GM10266 (cell line): Measurements from ENCODE around the gene NUAK2.

Experiments used
- DNase-seq: peaks from one replicate; pipeline ENCODE4 v3.0.0; 2012; ENCODE audit errors: extremely low spot score
- CTCF ChIP-seq: IDR thresholded peaks from 2 replicates; pipeline ENCODE4 v1.5.1; 2012; ENCODE audit warnings: mild to moderate bottlenecking, low read depth; ENCODE audit not compliant: control insufficient read depth, insufficient read depth; ENCODE audit errors: missing control alignments

The NUAK2 gene

GRCh38 chr1:205326812-205327466 is 5.4 kb upstream of the NUAK2 start:
- no peak for DNase-seq
- TF ChIP-seq CTCF: no peak

DNA sequence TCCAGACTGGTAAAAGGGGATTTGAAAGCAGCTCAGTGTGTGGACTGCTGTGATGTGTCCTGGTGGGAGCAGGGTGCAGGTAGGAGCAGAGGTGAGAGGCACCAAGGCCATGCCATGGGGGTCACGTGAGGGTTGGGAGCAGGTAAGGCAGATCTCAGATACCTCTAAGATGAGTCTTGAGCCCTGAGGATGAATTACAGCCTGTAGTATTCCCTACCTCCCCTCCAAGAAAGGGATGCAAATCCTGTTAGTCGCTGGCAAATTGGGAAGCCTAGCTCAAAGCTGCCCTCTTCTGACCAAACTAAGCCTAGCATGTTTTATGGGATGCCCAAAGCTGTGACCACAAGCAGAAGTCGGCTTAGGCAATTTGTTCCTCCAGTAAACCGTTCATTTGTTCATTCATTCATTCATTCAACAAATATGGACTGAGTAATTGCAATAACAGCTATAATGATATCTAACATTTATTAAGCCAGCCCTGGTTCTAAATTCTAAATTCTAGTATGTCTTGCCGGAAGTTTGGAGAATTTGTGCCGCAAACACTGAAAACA is 3.9 kb upstream of the NUAK2 start:
- peak; percentile 85 for TF ChIP-seq CTCF
- DNase-seq: peak; percentile 72

DNA sequence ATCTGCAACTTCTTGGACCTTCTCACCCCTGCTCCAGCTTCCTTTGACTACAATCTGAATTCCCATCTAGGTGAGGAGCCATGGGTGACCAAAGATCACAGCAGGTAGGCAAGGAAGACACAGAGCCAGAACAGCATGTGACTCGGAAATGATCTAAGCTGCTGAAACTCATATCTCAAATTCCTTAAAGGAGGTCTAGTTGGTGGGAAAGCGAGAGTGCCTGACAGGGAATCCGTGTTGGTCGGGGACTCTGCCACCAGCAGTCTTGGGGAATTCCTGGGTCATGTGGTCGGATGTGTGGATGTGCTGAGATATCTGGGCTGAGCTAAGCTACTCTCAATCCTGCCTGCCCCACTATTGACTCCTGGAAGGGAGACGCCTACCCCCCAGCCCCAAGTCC is 3.2 kb upstream of the NUAK2 start:
- DNase-seq: no peak
- TF ChIP-seq CTCF: no peak

- no peak for DNase-seq
- no peak for TF ChIP-seq CTCF
Observed at GRCh38 chr1:205323794-205324193, 2.2 kb upstream of the NUAK2 start.

- no peak for TF ChIP-seq CTCF
- no peak for DNase-seq
Observed at GRCh38 chr1:205321959-205322283, 376 bp upstream of the NUAK2 start.

DNA sequence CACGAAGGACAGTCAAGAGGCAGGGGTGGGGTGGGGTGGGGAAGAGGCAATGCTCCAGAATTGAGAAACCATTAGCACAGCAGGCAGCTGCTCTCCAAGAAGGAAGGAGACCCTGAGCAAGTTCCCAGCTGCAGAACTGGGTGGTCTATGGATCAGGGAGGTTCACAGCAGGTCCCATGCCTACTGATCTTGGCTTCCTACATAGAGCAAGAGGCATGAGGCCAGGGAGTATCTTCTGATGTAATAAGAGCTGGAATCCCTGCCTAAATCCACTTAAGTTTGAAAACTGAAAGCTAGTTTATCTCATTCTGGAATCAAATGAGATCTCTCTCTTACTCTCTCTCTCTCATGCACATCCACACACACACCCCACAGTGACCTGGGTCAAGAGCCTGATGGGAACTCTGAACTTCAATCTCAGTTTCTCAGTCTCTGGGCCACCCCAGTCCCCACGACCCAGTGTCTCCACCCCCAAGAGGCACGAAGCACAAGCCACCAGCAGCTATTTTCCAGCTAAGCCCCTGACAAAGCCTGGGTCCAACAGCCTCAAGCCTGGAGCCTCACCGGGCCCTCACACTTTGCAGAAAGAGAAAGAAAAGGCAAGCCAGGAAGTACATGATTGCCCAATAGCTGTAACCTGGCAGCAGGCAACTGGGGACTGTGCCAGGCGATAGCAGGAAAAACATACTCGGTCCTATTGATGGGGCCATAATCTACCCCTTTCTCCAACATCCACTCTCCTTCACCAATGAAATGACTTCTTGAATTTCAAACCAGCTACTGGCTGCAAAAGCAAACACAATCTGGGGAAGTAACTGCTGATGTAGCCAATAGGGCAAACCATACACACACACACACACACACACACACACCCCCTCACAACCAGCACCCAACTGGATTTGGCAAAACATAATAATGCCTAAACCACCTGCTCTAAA is 2.2 kb downstream of the NUAK2 start:
- DNase-seq: no peak
- no peak for TF ChIP-seq CTCF
